ACC112 (cell line): ENCODE results near the gene H2BK1.

Experiments
- H2AFZ ChIP-seq: fragments of 200-600 bp; sonication (generic); one replicate; pipeline ENCODE4 v1.6.0; 2017; ENCODE audit warnings: antibody characterized with exemption, low read length; ENCODE audit not compliant: unreplicated experiment
- H3K27ac ChIP-seq: fragments of 200-600 bp; sonication (generic); 2 replicates; pipeline ENCODE4 v1.5.1; 2014; ENCODE audit warnings: low read depth, mild to moderate bottlenecking, antibody characterized with exemption, low read length, moderate library complexity
- H3K27me3 ChIP-seq: fragments of 200-600 bp; sonication (generic); 2 replicates; pipeline ENCODE4 v1.6.1; 2014; ENCODE audit warnings: mild to moderate bottlenecking, antibody characterized with exemption, low read length, moderate library complexity, mixed read lengths; ENCODE audit not compliant: insufficient read depth
- H3K36me3 ChIP-seq: fragments of 200-600 bp; sonication (generic); 2 replicates; pipeline ENCODE4 v1.6.1; 2016; ENCODE audit warnings: mild to moderate bottlenecking, antibody characterized with exemption, low read length, moderate library complexity, mixed read lengths; ENCODE audit not compliant: insufficient read depth
- H3K4me1 ChIP-seq: fragments of 200-600 bp; sonication (generic); one replicate; pipeline ENCODE4 v1.6.1; 2016; ENCODE audit warnings: low read length, mixed read lengths; ENCODE audit not compliant: insufficient read depth, unreplicated experiment, control insufficient read depth
- H3K4me3 ChIP-seq: fragments of 200-600 bp; sonication (generic); 2 replicates; pipeline ENCODE4 v1.5.1; 2014; ENCODE audit warnings: mild to moderate bottlenecking, low read depth, low read length
- H3K79me2 ChIP-seq: fragments of 200-600 bp; sonication (generic); one replicate; pipeline ENCODE4 v1.6.0; 2016; ENCODE audit warnings: low read length; ENCODE audit not compliant: control insufficient read depth, unreplicated experiment, insufficient read depth

The H2BK1 gene

DNA sequence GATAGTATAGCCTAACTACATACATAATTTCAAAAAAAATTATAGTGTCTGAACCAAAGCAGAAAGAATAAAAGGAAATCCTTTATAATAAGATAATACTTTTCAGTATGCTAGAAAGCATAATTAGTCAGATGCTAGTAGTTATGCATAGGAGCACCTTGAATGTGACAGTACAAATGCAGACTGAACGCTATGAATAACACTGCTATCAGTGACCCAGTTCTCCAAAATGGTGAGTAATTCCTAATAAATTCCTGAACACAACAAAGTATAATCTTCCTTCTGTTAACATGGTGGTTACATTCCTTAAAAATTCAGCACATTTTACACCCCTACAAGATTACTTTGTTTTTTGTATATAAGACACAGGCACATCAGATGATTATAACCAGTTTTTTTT is 20.8 kb upstream of the H2BK1 start:
- Histone ChIP-seq H2AFZ (peak overlapping the region; percentile 34), H3K79me2 (peaks cover 45% of the 10 kb centered on the region), H3K27me3 (no peaks in the 10 kb centered on the region), H3K36me3 (peaks cover 3% of the 10 kb centered on the region; the same call in 1 of the 2 replicates), H3K4me1 (peaks cover 30% of the 10 kb centered on the region), H3K4me3 (peak overlapping the region; percentile 83; the same call in 1 of the 2 replicates), H3K27ac (no peak overlapping the region)

GRCh38 chr7:151229249-151229648 is 19.0 kb upstream of the H2BK1 start:
- Histone ChIP-seq H3K4me3 (no peak overlapping the region), H2AFZ (no peak overlapping the region), H3K4me1 (peaks cover 41% of the 10 kb centered on the region), H3K27ac (no peak overlapping the region), H3K36me3 (peaks cover 7% of the 10 kb centered on the region; the same call in 1 of the 2 replicates), H3K27me3 (no peaks in the 10 kb centered on the region), H3K79me2 (peaks cover 44% of the 10 kb centered on the region)

DNA sequence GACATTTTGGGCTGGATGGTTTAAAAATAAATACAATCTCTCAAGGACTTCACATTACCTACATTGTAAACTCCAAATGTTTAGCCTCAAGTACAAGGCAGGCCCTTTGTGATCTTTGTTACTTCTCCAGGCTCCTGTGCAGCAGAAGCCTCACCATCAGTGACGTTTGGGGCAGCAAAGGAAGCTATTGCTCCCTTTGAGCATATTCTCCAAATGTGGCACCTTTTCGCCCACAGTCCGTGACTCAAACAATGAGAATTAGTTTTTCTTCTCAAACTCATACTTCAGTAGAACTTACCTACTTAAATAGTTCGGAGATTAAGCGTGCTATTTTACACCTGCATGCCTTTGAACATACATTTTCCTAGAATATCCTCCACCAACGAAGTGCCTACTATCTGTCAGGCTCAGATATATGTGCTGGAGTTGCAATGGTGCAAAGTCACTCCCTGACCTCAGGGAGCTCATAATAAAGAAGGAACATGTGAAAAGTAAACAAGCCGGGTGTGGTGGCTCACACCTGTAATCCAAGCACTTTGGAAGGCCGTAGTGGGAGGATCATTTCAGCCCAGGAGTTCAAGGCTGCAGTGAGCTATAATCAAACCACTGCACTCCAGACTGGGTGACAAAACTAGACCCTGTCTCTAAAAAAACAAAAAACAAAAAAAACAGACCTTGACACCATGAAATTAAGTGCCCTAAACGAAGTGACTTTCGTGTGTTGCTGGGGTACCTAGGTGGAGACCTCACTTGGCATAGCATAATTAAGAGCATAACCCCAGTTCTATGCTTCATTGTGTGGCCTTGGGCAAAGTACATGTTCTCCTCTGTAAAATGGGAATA is 18.0 kb upstream of the H2BK1 start:
- Histone ChIP-seq H3K36me3 (peaks cover 9% of the 10 kb centered on the region; the same call in 1 of the 2 replicates), H3K27me3 (no peaks in the 10 kb centered on the region), H3K4me1 (peaks cover 32% of the 10 kb centered on the region), H3K79me2 (peaks cover 34% of the 10 kb centered on the region), H2AFZ (peak overlapping the region; percentile 79), H3K4me3 (peak overlapping the region; percentile 91), H3K27ac (0 out of 2 replicates have a peak overlapping the region, but pooled peaks have one; percentile 48)

DNA sequence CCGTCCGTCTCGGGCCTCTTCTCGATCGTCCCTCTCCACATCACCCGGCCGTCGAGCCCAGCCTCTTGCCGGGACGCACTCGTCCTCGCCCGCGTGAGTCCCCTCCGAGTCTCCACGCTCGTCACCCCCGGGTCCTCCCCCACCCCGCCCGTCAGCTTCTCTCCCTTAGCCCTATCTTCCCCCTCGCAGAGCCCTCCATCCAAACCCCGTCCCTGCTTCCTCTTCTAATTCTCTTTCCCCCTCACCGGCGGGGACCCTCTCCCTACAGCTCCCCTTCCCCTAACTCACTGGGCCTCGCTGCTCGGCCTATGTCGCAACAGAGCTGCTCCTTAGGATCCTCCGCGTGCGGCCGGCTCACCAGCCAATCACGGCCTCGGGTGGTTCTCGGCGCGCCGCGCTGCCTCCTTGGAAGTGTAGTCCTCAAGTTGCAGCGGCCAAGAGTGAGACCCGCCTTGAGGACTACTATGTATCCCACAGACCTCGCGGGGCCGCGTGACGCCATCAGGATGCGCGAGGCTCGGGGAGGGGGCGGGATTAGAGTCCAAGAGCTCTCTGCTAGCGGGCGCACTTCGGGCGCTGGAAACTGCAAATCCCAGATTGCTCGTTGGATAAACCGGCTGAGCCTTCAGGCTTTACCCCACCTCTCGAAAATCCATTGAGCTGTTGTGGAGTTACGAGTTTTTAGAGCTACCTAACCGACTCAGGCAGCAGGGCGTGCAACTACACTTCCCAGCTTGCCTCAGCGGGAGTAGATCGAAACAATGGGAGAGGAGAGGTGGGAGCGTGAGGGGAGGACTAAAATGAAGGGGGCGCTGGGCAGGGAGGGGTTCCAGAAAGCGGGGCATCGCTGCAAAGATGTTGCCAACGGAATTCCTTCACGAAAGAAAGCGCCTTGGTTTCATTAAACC is 16.8 kb upstream of the H2BK1 start, which contains the start of gene ABCF2:
ABCF2 (minus strand) TSS at position 331 of the 908 bp plus-strand sequence. CDS start 747 bp downstream, outside the sequence.
- H2AFZ ChIP-seq = peak within 1 kb of the TSS; percentile 81
- H3K27ac ChIP-seq = peak within 1 kb of the TSS; percentile 48
- peaks cover 24% of the 10 kb centered on the region for H3K79me2 ChIP-seq
- H3K36me3 ChIP-seq = peaks cover 19% of the 10 kb centered on the region
- H3K27me3 ChIP-seq = no peaks in the 10 kb centered on the region
- H3K4me1 ChIP-seq = peaks cover 32% of the 10 kb centered on the region
- peak within 1 kb of the TSS; percentile 91 for H3K4me3 ChIP-seq

GRCh38 chr7:151226560-151226874 is 16.2 kb upstream of the H2BK1 start:
- Histone ChIP-seq H2AFZ (peak overlapping the region; percentile 81), H3K79me2 (peaks cover 24% of the 10 kb centered on the region), H3K27me3 (no peaks in the 10 kb centered on the region), H3K36me3 (peaks cover 22% of the 10 kb centered on the region), H3K4me3 (peak overlapping the region; percentile 91), H3K4me1 (peaks cover 28% of the 10 kb centered on the region), H3K27ac (peak overlapping the region; percentile 41; the same call in 1 of the 2 replicates)

- Histone ChIP-seq H3K4me3 (peak overlapping the region; percentile 91), H3K27ac (peak overlapping the region; percentile 41; the same call in 1 of the 2 replicates), H2AFZ (peak overlapping the region; percentile 81), H3K27me3 (no peaks in the 10 kb centered on the region), H3K36me3 (peaks cover 22% of the 10 kb centered on the region), H3K79me2 (peaks cover 24% of the 10 kb centered on the region), H3K4me1 (peaks cover 23% of the 10 kb centered on the region)
Observed at GRCh38 chr7:151225948-151226510, 15.7 kb upstream of the H2BK1 start.

GRCh38 chr7:151223728-151224127 is 13.4 kb upstream of the H2BK1 start:
- peaks cover 22% of the 10 kb centered on the region for H3K4me1 ChIP-seq
- H3K79me2 ChIP-seq = peaks cover 24% of the 10 kb centered on the region
- no peak overlapping the region for H3K4me3 ChIP-seq
- H3K27me3 ChIP-seq = no peaks in the 10 kb centered on the region
- peaks cover 31% of the 10 kb centered on the region for H3K36me3 ChIP-seq
- no peak overlapping the region for H3K27ac ChIP-seq
- H2AFZ ChIP-seq = no peak overlapping the region

- Histone ChIP-seq H3K36me3 (peaks cover 43% of the 10 kb centered on the region), H3K79me2 (no peaks in the 10 kb centered on the region), H3K4me1 (no peaks in the 10 kb centered on the region), H3K27ac (no peak overlapping the region), H3K4me3 (no peak overlapping the region), H3K27me3 (no peaks in the 10 kb centered on the region), H2AFZ (no peak overlapping the region)
Observed at GRCh38 chr7:151218170-151218569, 7.9 kb upstream of the H2BK1 start.

- no peaks in the 10 kb centered on the region for H3K4me1 ChIP-seq
- H3K36me3 ChIP-seq = peaks cover 29% of the 10 kb centered on the region; the same call in 1 of the 2 replicates
- no peaks in the 10 kb centered on the region for H3K27me3 ChIP-seq
- H3K79me2 ChIP-seq = no peaks in the 10 kb centered on the region
- no peak overlapping the region for H3K27ac ChIP-seq
- H3K4me3 ChIP-seq = no peak overlapping the region
- H2AFZ ChIP-seq = no peak overlapping the region
Observed at GRCh38 chr7:151215396-151215795, 5.1 kb upstream of the H2BK1 start.

DNA sequence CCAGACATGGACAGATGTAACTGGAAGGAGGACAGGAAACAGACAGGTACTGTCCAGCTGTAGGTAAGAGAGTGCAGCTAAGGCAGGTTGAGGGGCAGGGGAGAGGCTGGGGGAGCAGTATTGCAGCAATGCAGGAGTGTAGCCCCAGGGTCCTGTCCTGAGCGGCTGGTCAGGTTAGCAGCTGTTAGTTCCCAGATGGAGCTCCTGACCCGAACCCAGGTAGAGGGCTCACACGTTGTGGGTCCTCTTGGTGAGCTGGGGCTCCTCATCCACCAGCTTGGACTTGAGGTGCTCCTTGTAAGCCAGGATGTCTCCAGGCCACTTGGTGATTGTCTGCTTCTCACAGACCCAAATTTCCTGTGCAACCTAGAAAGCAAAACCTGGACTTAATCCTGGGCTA is 3.5 kb upstream of the H2BK1 start:
- Histone ChIP-seq H2AFZ (no peak overlapping the region), H3K79me2 (no peaks in the 10 kb centered on the region), H3K4me3 (no peak overlapping the region), H3K4me1 (no peaks in the 10 kb centered on the region), H3K27me3 (no peaks in the 10 kb centered on the region), H3K27ac (no peak overlapping the region), H3K36me3 (peaks cover 24% of the 10 kb centered on the region; the same call in 1 of the 2 replicates)
